A673 (cell line): ENCODE data around the gene SMIM34. TPM values are rescaled to one million over a fixed set of nuclear protein-coding genes. Genes with fewer than 3 reads are reported as not detected.
"Not testable (repeated sequence)": the region's sequence is repeated elsewhere in the genome, so short reads cannot be mapped to it uniquely, and the experiment has no call there.

ENCODE experiments used
- BruUV-seq: library from RNA; stranded (reverse); fragments of 400-500 nt; replicated peaks from 2 replicates; lab custom pipeline; 2021; lab: Mats Ljungman, UMichigan
- CTCF ChIA-PET: fragments of 300-600 bp; sonication (Branson Sonifier 250); formaldehyde crosslinking; loops from one replicate; lab custom pipeline; 2022; ENCODE audit warnings: antibody characterized with exemption; lab: Charles Lee
- POLR2A ChIA-PET: fragments of 300-600 bp; sonication (Branson Sonifier 250); formaldehyde crosslinking; loops from one replicate; lab custom pipeline; 2022; ENCODE audit warnings: antibody characterized with exemption; ENCODE audit not compliant: low non-redundant PET; lab: Charles Lee
- DNase-seq: peaks from one replicate; pipeline ENCODE4 v3.0.0-alpha.2; 2015; ENCODE audit warnings: low spot score
- H3K27ac ChIP-seq: fragments of 200-600 bp; sonication (generic); 2 replicates; pipeline ENCODE4 v1.5.1; 2016; ENCODE audit warnings: mixed run types, low read depth, mild to moderate bottlenecking, mixed read lengths, antibody characterized with exemption, low read length; ENCODE audit not compliant: poor library complexity, severe bottlenecking
- H3K27me3 ChIP-seq: fragments of 200-600 bp; sonication (generic); replicated peaks from 2 replicates; pipeline ENCODE4 v1.6.1; 2017; ENCODE audit warnings: mixed run types, low read depth, mild to moderate bottlenecking, mixed read lengths, antibody characterized with exemption, low read length; ENCODE audit not compliant: insufficient read depth, poor library complexity
- H3K36me3 ChIP-seq: fragments of 200-600 bp; sonication (generic); 2 replicates; pipeline ENCODE4 v1.6.1; 2016; ENCODE audit warnings: mixed run types, mild to moderate bottlenecking, mixed read lengths, antibody characterized with exemption, low read length; ENCODE audit not compliant: insufficient read depth, poor library complexity, severe bottlenecking
- H3K4me1 ChIP-seq: fragments of 200-600 bp; sonication (generic); 2 replicates; pipeline ENCODE4 v1.6.1; 2017; ENCODE audit warnings: mixed run types, mild to moderate bottlenecking, mixed read lengths, antibody characterized with exemption, low read length; ENCODE audit not compliant: insufficient read depth, poor library complexity, severe bottlenecking
- H3K4me3 ChIP-seq: fragments of 200-600 bp; sonication (generic); 2 replicates; pipeline ENCODE4 v1.5.1; 2016; ENCODE audit warnings: low read depth, mixed run types, mild to moderate bottlenecking, mixed read lengths, low read length; ENCODE audit not compliant: poor library complexity, severe bottlenecking
- H3K9me3 ChIP-seq: fragments of 200-600 bp; sonication (generic); 2 replicates; pipeline ENCODE4 v1.6.1; 2016; ENCODE audit warnings: mixed run types, low read depth, mild to moderate bottlenecking, mixed read lengths, antibody characterized with exemption, low read length; ENCODE audit not compliant: poor library complexity, severe bottlenecking
- intact Hi-C: fragments of 100-400 bp; cut with micrococcal nuclease; formaldehyde crosslinking; loops from one replicate; pipeline ENCODE4 v1.10.0; 2022; ENCODE audit not compliant: unreplicated experiment
- total RNA-seq: library from RNA; stranded (reverse); gene quantifications from 2 replicates; pipeline ENCODE4 v1.2.3, GENCODE V29; 2021

SMIM34 gene
- total RNA-seq, 1 experiment from 2014 or later: not detected

- intact Hi-C loops, BruUV-seq, H3K27ac ChIP-seq, POLR2A ChIA-PET, H3K27me3 ChIP-seq, CTCF ChIA-PET, DNase-seq, H3K4me1 ChIP-seq, H3K9me3 ChIP-seq, H3K4me3 ChIP-seq, H3K36me3 ChIP-seq: not testable (repeated sequence)
These were observed 18.1 kb downstream of the SMIM34 start for GRCh38 chr21:34405686-34406085.

- H3K36me3 ChIP-seq, POLR2A ChIA-PET, H3K9me3 ChIP-seq, H3K27ac ChIP-seq, H3K4me1 ChIP-seq, BruUV-seq, DNase-seq, intact Hi-C loops, H3K27me3 ChIP-seq, H3K4me3 ChIP-seq, CTCF ChIA-PET: not testable (repeated sequence)
These were observed 19.0 kb downstream of the SMIM34 start for GRCh38 chr21:34404742-34405141.

- BruUV-seq: not testable (repeated sequence)
These were observed 23.2 kb downstream of the SMIM34 start for GRCh38 chr21:34400522-34400921.

GRCh38 chr21:34383724-34384415 is 39.9 kb downstream of the SMIM34 start:
- POLR2A ChIA-PET, H3K36me3 ChIP-seq, H3K4me1 ChIP-seq, BruUV-seq, DNase-seq, CTCF ChIA-PET, H3K4me3 ChIP-seq, intact Hi-C loops, H3K27me3 ChIP-seq, H3K9me3 ChIP-seq, H3K27ac ChIP-seq: not testable (repeated sequence)

More at GRCh38 chr21:34400522-34400921, 23.2 kb downstream of the SMIM34 start:
- CTCF ChIA-PET, H3K9me3 ChIP-seq, H3K27me3 ChIP-seq, H3K4me1 ChIP-seq, H3K36me3 ChIP-seq, H3K27ac ChIP-seq, intact Hi-C loops, H3K4me3 ChIP-seq, DNase-seq, POLR2A ChIA-PET: not testable (repeated sequence)

GRCh38 chr21:34383138-34383537 is 40.6 kb downstream of the SMIM34 start:
- CTCF ChIA-PET, H3K36me3 ChIP-seq, H3K4me1 ChIP-seq, POLR2A ChIA-PET, H3K9me3 ChIP-seq, H3K4me3 ChIP-seq, H3K27me3 ChIP-seq, DNase-seq, intact Hi-C loops, H3K27ac ChIP-seq, BruUV-seq: not testable (repeated sequence)

- H3K36me3 ChIP-seq, intact Hi-C loops, H3K9me3 ChIP-seq, DNase-seq, POLR2A ChIA-PET, H3K27me3 ChIP-seq, CTCF ChIA-PET, H3K4me1 ChIP-seq, H3K27ac ChIP-seq, H3K4me3 ChIP-seq: not testable (repeated sequence)
- BruUV-seq: TSS peak; percentile 70
These were observed 48.2 kb downstream of the SMIM34 start for GRCh38 chr21:34375619-34375972.

- BruUV-seq, H3K27me3 ChIP-seq, POLR2A ChIA-PET, intact Hi-C loops, H3K9me3 ChIP-seq, DNase-seq, CTCF ChIA-PET, H3K4me3 ChIP-seq, H3K4me1 ChIP-seq, H3K27ac ChIP-seq, H3K36me3 ChIP-seq: not testable (repeated sequence)
These were observed 48.7 kb downstream of the SMIM34 start, which contains the start of gene SMIM11 for GRCh38 chr21:34374940-34375618. Gene SMIM11 (plus strand): TSS chr21:34375507. CDS start chr21:34379505, 3,998 bp downstream.
